Measurements from ENCODE around the gene TMEM98.

GRCh38 chr17:32976131-32976530 is 48.2 kb downstream of the TMEM98 start:
- TF ChIP-seq POLR2A (IDR thresholded peaks at IDR 0.05; ENCODE audit: low read length): no peak
- no peak for TF ChIP-seq GATA1 (IDR thresholded peaks at IDR 0.05; ENCODE audit: low read depth, low read length)
